ENCODE measurements around the gene SLC35F1.

SLC35F1 gene

GRCh38 chr6:118085665-118086064 is 178.6 kb downstream of the SLC35F1 start:
- TF ChIP-seq CTCF (IDR thresholded peaks at IDR 0.05) = no peak
- H3K4me3 ChIP-seq (ENCODE audit: low read depth, low read length) = no peak overlapping the region
- no peaks in the 10 kb centered on the region for H3K4me1 ChIP-seq
- H3K9ac ChIP-seq = no peak overlapping the region
- H3K79me2 ChIP-seq = no peaks in the 10 kb centered on the region
- no peaks in the 10 kb centered on the region for H3K27me3 ChIP-seq (ENCODE audit: control insufficient read depth, insufficient read depth, low read length)
- H3K9me3 ChIP-seq (ENCODE audit: control insufficient read depth, low read length) = no peaks in the 10 kb centered on the region
- no peak overlapping the region for H3K27ac ChIP-seq
- H2AFZ ChIP-seq = no peak overlapping the region
- no peak overlapping the region for H3K4me2 ChIP-seq (ENCODE audit: low read length)
- no peaks in the 10 kb centered on the region for H3K36me3 ChIP-seq (ENCODE audit: control insufficient read depth, insufficient read depth, low read length)

GRCh38 chr6:118086159-118086558 is 179.1 kb downstream of the SLC35F1 start:
- Histone ChIP-seq H3K9me3 (ENCODE audit: control insufficient read depth, low read length) (no peaks in the 10 kb centered on the region), H3K27me3 (ENCODE audit: control insufficient read depth, insufficient read depth, low read length) (no peaks in the 10 kb centered on the region), H3K27ac (no peak overlapping the region), H3K4me3 (ENCODE audit: low read depth, low read length) (no peak overlapping the region), H3K4me1 (no peaks in the 10 kb centered on the region), H3K36me3 (ENCODE audit: control insufficient read depth, insufficient read depth, low read length) (no peaks in the 10 kb centered on the region), H3K9ac (no peak overlapping the region), H2AFZ (no peak overlapping the region), H3K4me2 (ENCODE audit: low read length) (no peak overlapping the region), H3K79me2 (no peaks in the 10 kb centered on the region)
- no peak for TF ChIP-seq CTCF (IDR thresholded peaks at IDR 0.05)

- no peaks in the 10 kb centered on the region for H3K9me3 ChIP-seq (ENCODE audit: control insufficient read depth, low read length)
- TF ChIP-seq CTCF (IDR thresholded peaks at IDR 0.05) = no peak
Observed at GRCh38 chr6:118092086-118092485, 185.0 kb downstream of the SLC35F1 start.

GRCh38 chr6:118097576-118097975 is 190.5 kb downstream of the SLC35F1 start:
- Histone ChIP-seq H3K79me2 (no peaks in the 10 kb centered on the region), H3K36me3 (ENCODE audit: control insufficient read depth, insufficient read depth, low read length) (no peaks in the 10 kb centered on the region), H3K4me1 (no peaks in the 10 kb centered on the region), H2AFZ (no peak overlapping the region), H3K27me3 (ENCODE audit: control insufficient read depth, insufficient read depth, low read length) (no peaks in the 10 kb centered on the region), H3K4me2 (ENCODE audit: low read length) (no peak overlapping the region), H3K9ac (no peak overlapping the region), H3K27ac (no peak overlapping the region), H3K9me3 (ENCODE audit: control insufficient read depth, low read length) (no peaks in the 10 kb centered on the region), H3K4me3 (ENCODE audit: low read depth, low read length) (no peak overlapping the region)
- TF ChIP-seq CTCF (IDR thresholded peaks at IDR 0.05) = no peak

More at GRCh38 chr6:118092086-118092485, 185.0 kb downstream of the SLC35F1 start:
- no peaks in the 10 kb centered on the region for H3K4me1 ChIP-seq
- H3K36me3 ChIP-seq (ENCODE audit: control insufficient read depth, insufficient read depth, low read length) = no peaks in the 10 kb centered on the region
- H3K4me2 ChIP-seq (ENCODE audit: low read length) = no peak overlapping the region
- no peak overlapping the region for H2AFZ ChIP-seq
- no peak overlapping the region for H3K27ac ChIP-seq
- H3K27me3 ChIP-seq (ENCODE audit: control insufficient read depth, insufficient read depth, low read length) = no peaks in the 10 kb centered on the region
- no peak overlapping the region for H3K4me3 ChIP-seq (ENCODE audit: low read depth, low read length)
- no peaks in the 10 kb centered on the region for H3K79me2 ChIP-seq
- H3K9ac ChIP-seq = no peak overlapping the region

- Histone ChIP-seq H3K79me2 (no peaks in the 10 kb centered on the region), H3K4me1 (no peaks in the 10 kb centered on the region), H2AFZ (no peak overlapping the region), H3K27ac (no peak overlapping the region), H3K4me3 (ENCODE audit: low read depth, low read length) (no peak overlapping the region), H3K4me2 (ENCODE audit: low read length) (no peak overlapping the region), H3K36me3 (ENCODE audit: control insufficient read depth, insufficient read depth, low read length) (no peaks in the 10 kb centered on the region), H3K27me3 (ENCODE audit: control insufficient read depth, insufficient read depth, low read length) (no peaks in the 10 kb centered on the region), H3K9ac (no peak overlapping the region), H3K9me3 (ENCODE audit: control insufficient read depth, low read length) (no peaks in the 10 kb centered on the region)
- TF ChIP-seq CTCF (IDR thresholded peaks at IDR 0.05) = no peak
Observed at GRCh38 chr6:118100717-118101116, 193.7 kb downstream of the SLC35F1 start.
